H9 (cell line): ENCODE measurements around the gene IRAK1BP1. TPM values are rescaled to one million over a fixed set of nuclear protein-coding genes. Genes with fewer than 3 reads are reported as not detected.

ENCODE experiments used
- DNase-seq: peaks from one replicate; pipeline ENCODE4 v3.0.0-alpha.2; 2017
- H2AFZ ChIP-seq: one replicate; pipeline ENCODE4 v1.6.1; 2013; ENCODE audit warnings: mild to moderate bottlenecking, low read length, control low read depth, moderate library complexity
- H2AK5ac ChIP-seq: 2 replicates; pipeline ENCODE4 v1.6.1; 2013; ENCODE audit warnings: low read length, control low read depth, mixed read lengths; ENCODE audit not compliant: insufficient read length
- H2BK120ac ChIP-seq: one replicate; pipeline ENCODE4 v1.6.1; 2013; ENCODE audit warnings: low read depth, mild to moderate bottlenecking, low read length, control low read depth, inconsistent platforms; ENCODE audit not compliant: poor library complexity, severe bottlenecking
- H2BK12ac ChIP-seq: 2 replicates; pipeline ENCODE4 v1.6.1; 2013; ENCODE audit warnings: low read length, control low read depth, mixed read lengths, low read depth; ENCODE audit not compliant: insufficient read length
- H2BK15ac ChIP-seq: 2 replicates; pipeline ENCODE4 v1.6.1; 2013; ENCODE audit warnings: low read depth, low read length, control low read depth
- H2BK20ac ChIP-seq: one replicate; pipeline ENCODE4 v1.6.1; 2013; ENCODE audit warnings: low read depth, mild to moderate bottlenecking, low read length, control low read depth, inconsistent platforms; ENCODE audit not compliant: poor library complexity, severe bottlenecking
- H2BK5ac ChIP-seq: 2 replicates; pipeline ENCODE4 v1.6.1; 2013; ENCODE audit warnings: low read length, control low read depth, mixed read lengths; ENCODE audit not compliant: insufficient read length
- H3K14ac ChIP-seq: 2 replicates; pipeline ENCODE4 v1.6.1; 2013; ENCODE audit warnings: low read length, control low read depth; ENCODE audit not compliant: insufficient read depth
- H3K18ac ChIP-seq: 2 replicates; pipeline ENCODE4 v1.6.1; 2013; ENCODE audit warnings: low read depth, mild to moderate bottlenecking, mixed read lengths, low read length, control low read depth; ENCODE audit not compliant: insufficient read length
- H3K23ac ChIP-seq: 2 replicates; pipeline ENCODE4 v1.6.1; 2013; ENCODE audit warnings: low read length, control low read depth, mixed read lengths, low read depth; ENCODE audit not compliant: insufficient read length
- H3K23me2 ChIP-seq: 2 replicates; pipeline ENCODE4 v1.6.1; 2013; ENCODE audit warnings: low read depth, mild to moderate bottlenecking, mixed read lengths, low read length, control low read depth; ENCODE audit not compliant: insufficient read length, poor library complexity, severe bottlenecking
- H3K27ac ChIP-seq: 2 replicates; pipeline ENCODE4 v1.5.1; 2013; ENCODE audit warnings: low read length, control low read depth, mixed read lengths, low read depth; ENCODE audit not compliant: insufficient read length
- H3K27me3 ChIP-seq: 2 replicates; pipeline ENCODE4 v1.6.1; 2013; ENCODE audit warnings: low read length, control low read depth, inconsistent platforms; ENCODE audit not compliant: insufficient read depth
- H3K4ac ChIP-seq: 2 replicates; pipeline ENCODE4 v1.6.1; 2013; ENCODE audit warnings: low read depth, mild to moderate bottlenecking, control low read depth, inconsistent platforms, low read length, moderate library complexity
- H3K4me1 ChIP-seq: 2 replicates; pipeline ENCODE4 v1.6.1; 2013; ENCODE audit warnings: low read length, control low read depth, inconsistent platforms; ENCODE audit not compliant: insufficient read depth
- H3K4me2 ChIP-seq: 2 replicates; pipeline ENCODE4 v1.6.1; 2013; ENCODE audit warnings: low read length, control low read depth, mixed read lengths; ENCODE audit not compliant: insufficient read length, insufficient read depth
- H3K56ac ChIP-seq: 2 replicates; pipeline ENCODE4 v1.6.1; 2013; ENCODE audit warnings: low read depth, mild to moderate bottlenecking, mixed read lengths, low read length, control low read depth; ENCODE audit not compliant: insufficient read length
- H3K79me1 ChIP-seq: 2 replicates; pipeline ENCODE4 v1.6.1; 2013; ENCODE audit warnings: low read depth, mild to moderate bottlenecking, moderate library complexity, low read length, control low read depth, inconsistent platforms; ENCODE audit not compliant: insufficient read depth, poor library complexity, severe bottlenecking
- H3K79me2 ChIP-seq: 2 replicates; pipeline ENCODE4 v1.6.1; 2013; ENCODE audit warnings: low read length, control low read depth, inconsistent platforms; ENCODE audit not compliant: insufficient read depth
- H3K9ac ChIP-seq: 2 replicates; pipeline ENCODE4 v1.6.1; 2013; ENCODE audit warnings: low read length, control low read depth, mixed read lengths; ENCODE audit not compliant: insufficient read length; ENCODE audit errors: extremely low read depth
- H3K9me3 ChIP-seq: one replicate; pipeline ENCODE4 v1.6.1; 2013; ENCODE audit warnings: low read depth, low read length, inconsistent platforms; ENCODE audit not compliant: control insufficient read depth
- H3T11ph ChIP-seq: one replicate; pipeline ENCODE4 v1.6.1; 2013; ENCODE audit warnings: mild to moderate bottlenecking, low read length, control low read depth, inconsistent platforms
- H4K20me1 ChIP-seq: one replicate; pipeline ENCODE4 v1.6.1; 2013; ENCODE audit not compliant: control insufficient read depth, insufficient read length, insufficient read depth
- H4K5ac ChIP-seq: 2 replicates; pipeline ENCODE4 v1.6.1; 2013; ENCODE audit warnings: low read depth, mild to moderate bottlenecking, mixed read lengths, low read length, control low read depth; ENCODE audit not compliant: insufficient read length
- H4K8ac ChIP-seq: replicated peaks from 2 replicates; pipeline ENCODE4 v1.6.1; 2013; ENCODE audit warnings: low read length, control low read depth, mixed read lengths, low read depth; ENCODE audit not compliant: insufficient read length
- H4K91ac ChIP-seq: 2 replicates; pipeline ENCODE4 v1.6.1; 2013; ENCODE audit warnings: low read depth, mild to moderate bottlenecking, moderate library complexity, mixed read lengths, low read length, control low read depth; ENCODE audit not compliant: insufficient read length
- H3K27ac Mint-ChIP-seq, 3 experiments: 2 replicates in 2 of 3; 3 replicates in 1 of 3; pipeline ENCODE4 v1.8.0; 2020 to 2021; ENCODE audit warnings: mixed read lengths in 3 of 3, mild to moderate bottlenecking in 1 of 3, moderate library complexity in 1 of 3
- H3K27me3 Mint-ChIP-seq: 2 replicates; pipeline ENCODE4 v1.8.0; 2021; ENCODE audit warnings: low read depth, mild to moderate bottlenecking, moderate library complexity, mixed read lengths
- H3K36me3 Mint-ChIP-seq, 3 experiments: 2 replicates in 2 of 3; 3 replicates in 1 of 3; pipeline ENCODE4 v1.8.0; 2020 to 2021; ENCODE audit warnings: low read depth in 3 of 3, mixed read lengths in 3 of 3; ENCODE audit not compliant: insufficient read depth in 1 of 3
- H3K4me1 Mint-ChIP-seq, 2 experiments: 2 replicates each; pipeline ENCODE4 v1.8.0; 2020; ENCODE audit warnings: mixed read lengths in 2 of 2
- H3K4me3 Mint-ChIP-seq, 2 experiments: 2 replicates in 1 of 2; 3 replicates in 1 of 2; pipeline ENCODE4 v1.8.0; 2020 to 2021; ENCODE audit warnings: mild to moderate bottlenecking in 2 of 2, mixed read lengths in 2 of 2, moderate library complexity in 1 of 2
- H3K9me3 Mint-ChIP-seq, 2 experiments: 2 replicates in 1 of 2; 3 replicates in 1 of 2; pipeline ENCODE4 v1.8.0; 2020; ENCODE audit warnings: mild to moderate bottlenecking in 2 of 2, mixed read lengths in 2 of 2, moderate library complexity in 1 of 2
- CTCF ChIP-seq: fragments of 200-600 bp; sonication (generic); conservative IDR thresholded peaks from 3 replicates; pipeline ENCODE4 v1.8.0; 2021; ENCODE audit warnings: antibody characterized with exemption, mild to moderate bottlenecking
- WGBS: extraction: QIAGEN DNeasy Blood & Tissue Kit; methylation state at CpG from one replicate; pipeline ENCODE4 v1.1.7; 2013; ENCODE audit warnings: missing lambda C conversion rate, low lambda C conversion rate, mixed read lengths; ENCODE audit not compliant: insufficient read length; ENCODE audit errors: extremely low coverage; 5-methylcytosine and 5-hydroxymethylcytosine counted together
- total RNA-seq: library from RNA; stranded (reverse); gene quantifications from 2 replicates; pipeline ENCODE4 v1.2.1, GENCODE V29; 2021

IRAK1BP1 gene
- total RNA-seq, 1 experiment from 2014 or later: 3.8 TPM

DNA sequence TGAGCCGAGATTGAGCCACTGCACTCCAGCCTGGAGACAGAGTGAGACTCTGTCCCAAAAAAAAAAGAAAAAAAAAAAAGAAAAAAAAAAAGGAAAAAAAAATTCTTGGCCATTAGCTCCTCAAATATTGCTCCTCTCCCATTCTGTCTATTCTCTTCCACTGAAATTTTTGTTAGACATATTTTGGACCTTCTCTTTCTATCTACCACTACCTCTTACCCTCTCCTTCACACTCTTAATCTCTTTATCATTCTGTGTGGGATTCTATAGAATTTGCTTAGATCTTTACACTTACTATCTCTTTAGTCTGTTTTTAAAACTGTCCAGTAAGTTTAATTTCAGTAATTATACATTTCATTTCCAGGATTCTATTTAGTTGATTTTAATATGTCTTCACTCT is 85.0 kb downstream of the IRAK1BP1 start:
- H3K27ac ChIP-seq: no peak overlapping the region
- no peak for TF ChIP-seq CTCF
- H3K9me3 Mint-ChIP-seq: peaks cover 25 to 26% of the 10 kb centered on the region in 2 experiments
- H3K27me3 ChIP-seq: no peaks in the 10 kb centered on the region
- no peaks in the 10 kb centered on the region for H3K79me2 ChIP-seq
- H3K14ac ChIP-seq: no peak overlapping the region
- no peak overlapping the region for H2AK5ac ChIP-seq
- H2BK5ac ChIP-seq: no peak overlapping the region
- H3K4me2 ChIP-seq: no peak overlapping the region
- no peak overlapping the region for H3T11ph ChIP-seq
- no peak overlapping the region for H2BK20ac ChIP-seq
- H4K20me1 ChIP-seq: no peaks in the 10 kb centered on the region
- no peak overlapping the region for H2BK15ac ChIP-seq
- no peaks in the 10 kb centered on the region for H3K9me3 ChIP-seq
- H3K23ac ChIP-seq: no peak overlapping the region
- peaks cover 5 to 8% of the 10 kb centered on the region in 2 experiments for H3K4me1 Mint-ChIP-seq
- no peak overlapping the region for H2BK120ac ChIP-seq
- no peak overlapping the region for H3K4ac ChIP-seq
- no peak overlapping the region for H4K8ac ChIP-seq
- no peak overlapping the region for H3K4me3 Mint-ChIP-seq
- H3K27ac Mint-ChIP-seq: no peak overlapping the region
- no peaks in the 10 kb centered on the region for H3K27me3 Mint-ChIP-seq
- no peak overlapping the region for H2BK12ac ChIP-seq
- no peak overlapping the region for H2AFZ ChIP-seq
- no peak overlapping the region for H4K5ac ChIP-seq
- no peaks in the 10 kb centered on the region for H3K79me1 ChIP-seq
- DNase-seq: no peak
- H3K9ac ChIP-seq: no peak overlapping the region
- H3K36me3 Mint-ChIP-seq: peaks cover 74 to 90% (median 82%) of the 10 kb centered on the region in 3 experiments
- H3K56ac ChIP-seq: no peak overlapping the region
- no peak overlapping the region for H3K18ac ChIP-seq
- H4K91ac ChIP-seq: no peak overlapping the region
- H3K23me2 ChIP-seq: no peaks in the 10 kb centered on the region
- no peaks in the 10 kb centered on the region; the same call in 1 of the 2 replicates for H3K4me1 ChIP-seq
- no CpG with 5 or more reads among the region's 1 CpG for WGBS

Other genes starting within 250 kb of the IRAK1BP1 start
- gene PHIP, start 210.7 kb downstream of the IRAK1BP1 start, total RNA-seq: 51.0 and 53.6 TPM in 2 replicates